HEK293T (cell line): ENCODE data around the gene FAM217A.

Experiments used
- CTCF ChIA-PET: fragments of 350-600 bp; formaldehyde crosslinking; extraction: SDS; loops from one replicate; lab custom pipeline; 2021; ENCODE audit warnings: antibody characterized with exemption, inconsistent platforms; lab: Yijun Ruan, JAX
- POLR2A ChIA-PET: fragments of 350-600 bp; formaldehyde crosslinking; extraction: SDS; loops from one replicate; lab custom pipeline; 2020; ENCODE audit warnings: antibody characterized with exemption, inconsistent platforms; lab: Yijun Ruan, JAX
- DNase-seq: peaks from one replicate; pipeline ENCODE4 v3.0.0; 2012; ENCODE audit warnings: mixed read lengths; ENCODE audit errors: extremely low spot score
- ARNT ChIP-seq: fragments of 450-650 bp; IDR thresholded peaks from 2 replicates; pipeline ENCODE4 v1.6.1; 2017; ENCODE audit warnings: mild to moderate bottlenecking
- BHLHE40 ChIP-seq: fragments of 450-650 bp; IDR thresholded peaks from 2 replicates; pipeline ENCODE4 v1.6.1; 2016; ENCODE audit warnings: mild to moderate bottlenecking, moderate library complexity, borderline replicate concordance
- CTBP1 ChIP-seq: fragments of 450-650 bp; IDR thresholded peaks from 2 replicates; pipeline ENCODE4 v1.6.1; 2016; ENCODE audit warnings: borderline replicate concordance
- ELF4 ChIP-seq: fragments of 450-650 bp; IDR thresholded peaks from 2 replicates; pipeline ENCODE4 v1.6.1; 2017; ENCODE audit warnings: antibody characterized with exemption
- FOXA1 ChIP-seq: fragments of 450-650 bp; IDR thresholded peaks from 2 replicates; pipeline ENCODE4 v1.6.1; 2016; ENCODE audit warnings: mild to moderate bottlenecking
- FOXK2 ChIP-seq: fragments of 450-650 bp; IDR thresholded peaks from 2 replicates; pipeline ENCODE4 v1.6.1; 2016; ENCODE audit warnings: mild to moderate bottlenecking
- FOXM1 ChIP-seq: fragments of 450-650 bp; IDR thresholded peaks from 2 replicates; pipeline ENCODE4 v1.6.1; 2017; ENCODE audit warnings: mild to moderate bottlenecking, borderline replicate concordance
- HDGF ChIP-seq: fragments of 450-650 bp; IDR thresholded peaks from 2 replicates; pipeline ENCODE4 v1.6.1; 2017; ENCODE audit warnings: antibody characterized with exemption, borderline replicate concordance
- L3MBTL2 ChIP-seq: fragments of 450-650 bp; conservative IDR thresholded peaks from 2 replicates; pipeline ENCODE4 v1.6.1; 2016; ENCODE audit warnings: mild to moderate bottlenecking
- LEF1 ChIP-seq: fragments of 450-650 bp; IDR thresholded peaks from 2 replicates; pipeline ENCODE4 v1.6.1; 2017; ENCODE audit warnings: mild to moderate bottlenecking, borderline replicate concordance
- NFRKB ChIP-seq: fragments of 450-650 bp; IDR thresholded peaks from 2 replicates; pipeline ENCODE4 v1.6.1; 2016; ENCODE audit warnings: mild to moderate bottlenecking, moderate library complexity
- PKNOX1 ChIP-seq: fragments of 450-650 bp; IDR thresholded peaks from 2 replicates; pipeline ENCODE4 v1.6.1; 2016
- SP1 ChIP-seq: fragments of 450-650 bp; IDR thresholded peaks from 2 replicates; pipeline ENCODE4 v1.6.1; 2017
- SUZ12 ChIP-seq: fragments of 450-650 bp; IDR thresholded peaks from 2 replicates; pipeline ENCODE4 v1.6.1; 2016; ENCODE audit warnings: mild to moderate bottlenecking
- TARDBP ChIP-seq: fragments of 450-650 bp; IDR thresholded peaks from 2 replicates; pipeline ENCODE4 v1.6.1; 2016
- ZNF384 ChIP-seq: fragments of 450-650 bp; IDR thresholded peaks from 2 replicates; pipeline ENCODE4 v1.6.1; 2016

Gene FAM217A

GRCh38 chr6:4057036-4057435, 21.9 kb downstream of the FAM217A start:
- CTCF ChIA-PET, result no interaction called here
- POLR2A ChIA-PET, result interaction anchor here (1.2 kb wide), 1 partner anchor 36 kb away, joined by 4 read pairs; a partner anchor contains a TSS
- TF ChIP-seq LEF1 (no peak), SUZ12 (no peak), L3MBTL2 (no peak), ARNT (no peak), FOXM1 (no peak)

GRCh38 chr6:4055420-4056041, 23.4 kb downstream of the FAM217A start:
- TF ChIP-seq NFRKB, result no peak
- peak; percentile 70 for TF ChIP-seq PKNOX1
- TF ChIP-seq FOXM1, result no peak
- no peak for TF ChIP-seq FOXK2
- peak; percentile 22 for DNase-seq
- CTCF ChIA-PET, result interaction anchor here (0.6 to 1.6 kb wide), 3 partner anchors 100 to 975 kb away, joined by 3 to 6 read pairs (median 5); no protein-coding TSS in a partner anchor
- POLR2A ChIA-PET, result no interaction called here

More at GRCh38 chr6:4057036-4057435, 21.9 kb downstream of the FAM217A start:
- DNase-seq, result no peak

- ChIA-PET POLR2A (no interaction called here), CTCF (no interaction called here)
- TF ChIP-seq SUZ12 (no peak), SP1 (no peak), PKNOX1 (no peak), ELF4 (no peak), L3MBTL2 (no peak)
- no peak for DNase-seq
Observed at GRCh38 chr6:4049246-4049645, 29.7 kb downstream of the FAM217A start.

GRCh38 chr6:4041480-4041879, 37.5 kb downstream of the FAM217A start:
- CTCF ChIA-PET, result no interaction called here
- DNase-seq, result no peak
- no peak for TF ChIP-seq SUZ12
- no peak for TF ChIP-seq FOXK2
- no peak for TF ChIP-seq TARDBP
- TF ChIP-seq PKNOX1, result no peak
- no peak for TF ChIP-seq LEF1
- no peak for TF ChIP-seq NFRKB
- no peak for TF ChIP-seq ELF4
- TF ChIP-seq SP1, result no peak
- no peak for TF ChIP-seq BHLHE40
- TF ChIP-seq ARNT, result no peak
- POLR2A ChIA-PET, result no interaction called here

- POLR2A ChIA-PET, result no interaction called here
- TF ChIP-seq LEF1 (no peak), HDGF (no peak), NFRKB (no peak), SP1 (no peak), L3MBTL2 (no peak), SUZ12 (no peak), ARNT (no peak), PKNOX1 (no peak), TARDBP (no peak), ELF4 (no peak), ZNF384 (no peak), FOXM1 (no peak), FOXK2 (no peak), BHLHE40 (no peak), CTBP1 (no peak), FOXA1 (no peak)
- DNase-seq, result no peak
- CTCF ChIA-PET, result no interaction called here
Observed at GRCh38 chr6:4039348-4039747, 39.6 kb downstream of the FAM217A start.

- ChIA-PET POLR2A (interaction anchor here (1.9 kb wide), 1 partner anchor 15 kb away, joined by 7 read pairs; a partner anchor contains a TSS), CTCF (no interaction called here)
- no peak for DNase-seq
- TF ChIP-seq CTBP1, result no peak
- no peak for TF ChIP-seq PKNOX1
- TF ChIP-seq ARNT, result no peak
- TF ChIP-seq LEF1, result no peak
- no peak for TF ChIP-seq HDGF
- no peak for TF ChIP-seq SUZ12
- TF ChIP-seq TARDBP, result no peak
Observed at GRCh38 chr6:4036581-4036980, 42.4 kb downstream of the FAM217A start.
